Measurements from ENCODE around the gene NSUN7. TPM values are rescaled to one million over a fixed set of nuclear protein-coding genes. Genes with fewer than 3 reads are reported as not detected.

NSUN7 gene
- total and polyA plus RNA-seq, 2 of the 13 experiments (the other 11 are each of a cell fraction or from before 2014, with no cell fraction given): 0.05 TPM; not detected in 1

DNA sequence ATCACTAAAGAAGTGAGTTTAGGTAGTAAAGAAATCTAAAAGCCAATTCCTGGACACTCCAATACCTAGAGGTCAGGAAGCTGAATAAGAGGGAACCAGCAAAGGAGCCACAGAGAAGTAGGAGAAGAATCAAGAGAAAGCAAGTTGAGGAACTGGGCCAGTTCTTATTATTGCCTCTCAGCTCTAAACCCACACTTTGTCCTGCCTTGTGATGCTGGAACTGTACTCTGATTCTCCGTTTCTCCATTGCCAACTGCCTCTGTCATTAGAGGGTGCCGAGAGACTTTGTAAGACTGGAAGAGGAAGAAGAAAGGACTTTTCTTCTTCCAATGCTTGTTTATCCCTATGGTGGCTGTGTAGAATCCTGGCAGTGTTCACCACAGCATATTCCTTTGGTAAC, 38.6 kb downstream of the NSUN7 start:
- no peak overlapping the region for H2AFZ ChIP-seq (ENCODE audit: low read length)
- BruUV-seq (replicated peaks): no TSS peak
- no peak overlapping the region for H3K27ac ChIP-seq (ENCODE audit: extremely low read length, insufficient read depth, low read length)
- no peaks in the 10 kb centered on the region for H3K4me1 ChIP-seq (ENCODE audit: insufficient read depth, low read length)
- TF ChIP-seq ZNF335 (CRISPR knock-in tag; IDR thresholded peaks at IDR 0.05): no peak
- no peak for TF ChIP-seq MZF1 (CRISPR knock-in tag; IDR thresholded peaks at IDR 0.05; ENCODE audit: borderline replicate concordance)
- no peaks in the 10 kb centered on the region for H4K20me1 ChIP-seq (ENCODE audit: insufficient read depth, low read length)
- no peaks in the 10 kb centered on the region for H3K9me3 ChIP-seq (ENCODE audit: low read length)
- ATAC-seq: no peak
- POLR2A ChIA-PET: no interaction called here
- no peak overlapping the region for H3K4me3 ChIP-seq (replicated peaks in 1 of 3; ENCODE audit: insufficient read depth in 1 of 3, low read depth in 2 of 3, low read length in 3 of 3)
- no peaks in the 10 kb centered on the region for H3K79me2 ChIP-seq (ENCODE audit: insufficient read depth, low read length)
- 60% methylated on average over 2 of the region's 2 CpGs for WGBS (ENCODE audit: low lambda C conversion rate)
- in situ Hi-C loops (cut with HindIII; ENCODE audit: extremely low pct_ligation_motif_present, low pct_unique_long_range_greater_than_20kb): no loop called here
- no peaks in the 10 kb centered on the region for H3K36me3 ChIP-seq (replicated peaks in 1 of 2; ENCODE audit: control insufficient read depth in 1 of 2, insufficient read depth in 2 of 2, low read length in 2 of 2)
- intact Hi-C loops (cut with micrococcal nuclease; ENCODE audit: unreplicated experiment): no loop called here
- no peak for FAIRE-seq
- no peak for DNase-seq (ENCODE audit: low spot score)
- H3K4me2 ChIP-seq (ENCODE audit: low read depth, low read length): no peak overlapping the region
- CTCF ChIA-PET (ENCODE audit: low intra/inter-chr PET ratio, low total read pairs): no interaction called here
- no peak overlapping the region for H3K9ac ChIP-seq (ENCODE audit: insufficient read depth, low read depth, low read length)
- no peaks in the 10 kb centered on the region for H3K27me3 ChIP-seq (ENCODE audit: control insufficient read depth in 1 of 2, insufficient read depth in 2 of 2, low read length in 2 of 2)

DNA sequence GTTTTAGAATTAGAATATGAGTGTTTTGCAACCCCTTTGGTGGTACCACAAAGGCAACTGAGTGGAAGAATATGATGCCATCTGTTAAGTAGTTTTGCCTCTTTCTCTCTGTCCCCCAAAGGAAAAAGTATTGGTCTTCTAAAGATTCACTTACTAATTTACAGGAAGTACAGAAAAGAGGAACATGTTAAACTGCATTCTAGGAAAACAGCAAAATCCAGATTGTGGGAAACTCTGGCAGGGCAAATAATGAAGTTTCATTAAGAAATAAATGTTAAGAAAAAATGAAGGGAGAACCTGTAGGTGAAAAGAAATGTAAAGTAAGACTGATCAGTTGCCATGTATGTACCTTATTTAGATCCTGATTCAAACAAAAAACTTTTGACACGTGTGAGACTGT, 39.3 kb downstream of the NSUN7 start:
- WGBS (ENCODE audit: low lambda C conversion rate): 4% methylated on average over 1 of the region's 1 CpG
- no peak overlapping the region for H3K27ac ChIP-seq (ENCODE audit: extremely low read length, insufficient read depth, low read length)
- H3K4me1 ChIP-seq (ENCODE audit: insufficient read depth, low read length): no peaks in the 10 kb centered on the region
- no peak for DNase-seq (ENCODE audit: low spot score)
- intact Hi-C loops (cut with micrococcal nuclease; ENCODE audit: unreplicated experiment) (no loop called here), in situ Hi-C loops (cut with HindIII; ENCODE audit: extremely low pct_ligation_motif_present, low pct_unique_long_range_greater_than_20kb) (no loop called here)
- H3K9ac ChIP-seq (ENCODE audit: insufficient read depth, low read depth, low read length): no peak overlapping the region
- POLR2A ChIA-PET: no interaction called here
- H3K36me3 ChIP-seq (replicated peaks in 1 of 2; ENCODE audit: control insufficient read depth in 1 of 2, insufficient read depth in 2 of 2, low read length in 2 of 2): no peaks in the 10 kb centered on the region
- H3K79me2 ChIP-seq (ENCODE audit: insufficient read depth, low read length): no peaks in the 10 kb centered on the region
- no peaks in the 10 kb centered on the region for H3K27me3 ChIP-seq (ENCODE audit: control insufficient read depth in 1 of 2, insufficient read depth in 2 of 2, low read length in 2 of 2)
- H3K9me3 ChIP-seq (ENCODE audit: low read length): no peaks in the 10 kb centered on the region
- H4K20me1 ChIP-seq (ENCODE audit: insufficient read depth, low read length): no peaks in the 10 kb centered on the region
- ATAC-seq: no peak
- FAIRE-seq: no peak
- H3K4me3 ChIP-seq (replicated peaks in 1 of 3; ENCODE audit: insufficient read depth in 1 of 3, low read depth in 2 of 3, low read length in 3 of 3): no peak overlapping the region
- H3K4me2 ChIP-seq (ENCODE audit: low read depth, low read length): no peak overlapping the region
- CTCF ChIA-PET (ENCODE audit: low intra/inter-chr PET ratio, low total read pairs): no interaction called here
- no TSS peak for BruUV-seq (replicated peaks)
- no peak overlapping the region for H2AFZ ChIP-seq (ENCODE audit: low read length)
- TF ChIP-seq SIX4 (CRISPR knock-in tag; IDR thresholded peaks at IDR 0.05): no peak
- no peak for TF ChIP-seq SNAPC4 (CRISPR knock-in tag; IDR thresholded peaks at IDR 0.05)
- no peak for TF ChIP-seq HDAC6 (IDR thresholded peaks at IDR 0.05; ENCODE audit: low read depth, low read length)
- no peak for TF ChIP-seq PHF20 (CRISPR knock-in tag; IDR thresholded peaks at IDR 0.05)
- TF ChIP-seq, protein P1, sequence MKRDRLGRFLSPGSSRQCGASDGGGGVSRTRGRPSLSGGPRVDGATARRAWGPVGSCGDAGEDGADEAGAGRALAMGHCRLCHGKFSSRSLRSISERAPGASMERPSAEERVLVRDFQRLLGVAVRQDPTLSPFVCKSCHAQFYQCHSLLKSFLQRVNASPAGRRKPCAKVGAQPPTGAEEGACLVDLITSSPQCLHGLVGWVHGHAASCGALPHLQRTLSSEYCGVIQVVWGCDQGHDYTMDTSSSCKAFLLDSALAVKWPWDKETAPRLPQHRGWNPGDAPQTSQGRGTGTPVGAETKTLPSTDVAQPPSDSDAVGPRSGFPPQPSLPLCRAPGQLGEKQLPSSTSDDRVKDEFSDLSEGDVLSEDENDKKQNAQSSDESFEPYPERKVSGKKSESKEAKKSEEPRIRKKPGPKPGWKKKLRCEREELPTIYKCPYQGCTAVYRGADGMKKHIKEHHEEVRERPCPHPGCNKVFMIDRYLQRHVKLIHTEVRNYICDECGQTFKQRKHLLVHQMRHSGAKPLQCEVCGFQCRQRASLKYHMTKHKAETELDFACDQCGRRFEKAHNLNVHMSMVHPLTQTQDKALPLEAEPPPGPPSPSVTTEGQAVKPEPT (CRISPR knock-in tag; IDR thresholded peaks at IDR 0.05; ENCODE audit: low read depth): no peak
- TF ChIP-seq ZNF614 (CRISPR knock-in tag; IDR thresholded peaks at IDR 0.05; ENCODE audit: borderline replicate concordance): no peak
- no peak for TF ChIP-seq CBX5 (CRISPR knock-in tag; IDR thresholded peaks at IDR 0.05; ENCODE audit: borderline replicate concordance)
- TF ChIP-seq, protein P2, sequence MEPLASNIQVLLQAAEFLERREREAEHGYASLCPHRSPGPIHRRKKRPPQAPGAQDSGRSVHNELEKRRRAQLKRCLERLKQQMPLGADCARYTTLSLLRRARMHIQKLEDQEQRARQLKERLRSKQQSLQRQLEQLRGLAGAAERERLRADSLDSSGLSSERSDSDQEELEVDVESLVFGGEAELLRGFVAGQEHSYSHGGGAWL (CRISPR knock-in tag; IDR thresholded peaks at IDR 0.05): no peak
- no peak for TF ChIP-seq FOXP1 (IDR thresholded peaks at IDR 0.05)
- no peak for TF ChIP-seq FOXP1 (CRISPR knock-in tag; IDR thresholded peaks at IDR 0.05)

All from HepG2 (cell line).